Measurements from ENCODE around the gene HPCAL4. TPM values are rescaled to one million over a fixed set of nuclear protein-coding genes. Genes with fewer than 3 reads are reported as not detected.

Gene HPCAL4
- total RNA-seq, 5 donors from 2014 or later (not counting 1 experiment from before 2014, with no cell fraction given), result 10.3 to 38.5 (median 28.5) TPM

- no peak overlapping the region for H3K4me3 Mint-ChIP-seq
- H3K27me3 Mint-ChIP-seq, result peaks cover 0 to 7% of the 10 kb centered on the region in 2 donors
- Histone ChIP-seq H3K9me3 (no peaks in the 10 kb centered on the region), H3K4me1 (ENCODE audit: control insufficient read depth in 1 of 2, extremely low read depth in 1 of 2, insufficient read depth in 2 of 2, low read length in 2 of 2) (peaks cover 0 to 6% of the 10 kb centered on the region in 2 experiments), H3K36me3 (ENCODE audit: control insufficient read depth in 2 of 2, extremely low read depth in 1 of 2, insufficient read depth in 1 of 2, low read length in 1 of 2) (no peaks in the 10 kb centered on the region), H3K4me3 (ENCODE audit: control insufficient read depth in 1 of 2, extremely low read depth in 1 of 2, low read length in 1 of 2) (no peak overlapping the region), H3K27me3 (replicated peaks in 1 of 2; ENCODE audit: control insufficient read depth in 2 of 2, extremely low read depth in 1 of 2, insufficient read depth in 2 of 2, low read length in 1 of 2) (peaks cover 3 to 18% of the 10 kb centered on the region in 2 experiments), H3K27ac (ENCODE audit: low read length) (no peak overlapping the region)
- ATAC-seq (replicated peaks in 1 of 4) (no peak), DNase-seq (no peak)
- no peak overlapping the region for H3K27ac Mint-ChIP-seq
- no peaks in the 10 kb centered on the region for H3K9me3 Mint-ChIP-seq
- no peaks in the 10 kb centered on the region for H3K36me3 Mint-ChIP-seq
- ChIA-PET CTCF (no interaction called here), POLR2A (no interaction called here)
- WGBS (ENCODE audit: insufficient coverage), result no CpG with 5 or more reads among the region's 1 CpG
- H3K4me1 Mint-ChIP-seq, result peaks cover 2 to 6% (median 6%) of the 10 kb centered on the region in 3 donors
Measured at GRCh38 chr1:39650431-39650830, 40.8 kb downstream of the HPCAL4 start.

GRCh38 chr1:39649636-39650185, 41.5 kb downstream of the HPCAL4 start:
- peaks cover 0 to 18% of the 10 kb centered on the region in 2 experiments for H3K27me3 ChIP-seq (replicated peaks in 1 of 2; ENCODE audit: control insufficient read depth in 2 of 2, extremely low read depth in 1 of 2, insufficient read depth in 2 of 2, low read length in 1 of 2)
- Mint-ChIP-seq H3K4me1 (peaks cover 2 to 6% (median 6%) of the 10 kb centered on the region in 3 donors), H3K4me3 (no peak overlapping the region), H3K9me3 (no peaks in the 10 kb centered on the region), H3K27ac (no peak overlapping the region), H3K36me3 (no peaks in the 10 kb centered on the region), H3K27me3 (peaks cover 0 to 7% of the 10 kb centered on the region in 2 donors)
- H3K4me1 ChIP-seq (ENCODE audit: control insufficient read depth in 1 of 2, extremely low read depth in 1 of 2, insufficient read depth in 2 of 2, low read length in 2 of 2), result peaks cover 0 to 6% of the 10 kb centered on the region in 2 experiments
- no CpG with 5 or more reads among the region's 2 CpGs for WGBS (ENCODE audit: insufficient coverage)
- no peaks in the 10 kb centered on the region for H3K36me3 ChIP-seq (ENCODE audit: control insufficient read depth in 2 of 2, extremely low read depth in 1 of 2, insufficient read depth in 1 of 2, low read length in 1 of 2)
- ATAC-seq (replicated peaks in 1 of 4), result no peak
- ChIA-PET POLR2A (no interaction called here), CTCF (interaction anchor here in 1 of 2 donors (0.6 to 1.0 kb wide), 2 partner anchors 9 to 399 kb away, joined by 3 read pairs; no protein-coding TSS in a partner anchor)
- no peak overlapping the region for H3K4me3 ChIP-seq (ENCODE audit: control insufficient read depth in 1 of 2, extremely low read depth in 1 of 2, low read length in 1 of 2)
- no peaks in the 10 kb centered on the region for H3K9me3 ChIP-seq
- no peak overlapping the region for H3K27ac ChIP-seq (ENCODE audit: low read length)
- DNase-seq, result no peak

DNA sequence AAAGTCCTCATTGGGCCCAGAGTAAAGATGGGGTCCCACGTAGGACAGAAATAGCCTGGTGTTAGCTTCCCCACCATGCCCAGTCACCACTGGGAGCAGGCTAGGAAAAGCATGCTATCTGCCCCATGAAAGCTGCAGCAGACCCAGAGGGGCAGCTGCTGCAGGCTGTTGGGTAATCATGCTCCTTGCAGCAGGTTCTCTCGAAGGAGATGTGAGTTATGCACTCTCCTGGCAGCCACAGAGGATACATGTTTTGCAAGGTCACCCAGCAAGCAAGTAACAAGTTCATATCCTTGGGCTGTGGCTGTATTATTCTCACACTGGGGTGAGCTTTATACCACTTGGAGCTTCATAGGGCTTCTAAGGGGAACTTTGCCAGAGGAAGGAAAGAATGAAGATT, 42.7 kb downstream of the HPCAL4 start:
- ChIA-PET POLR2A (no interaction called here), CTCF (interaction anchor here in 1 of 2 donors (0.7 to 1.3 kb wide), 3 partner anchors 11 to 333 kb away, joined by 3 to 4 read pairs (median 3); no protein-coding TSS in a partner anchor)
- H3K4me3 Mint-ChIP-seq, result no peak overlapping the region
- Histone ChIP-seq H3K27ac (ENCODE audit: low read length) (no peak overlapping the region), H3K4me1 (ENCODE audit: control insufficient read depth in 1 of 2, extremely low read depth in 1 of 2, insufficient read depth in 2 of 2, low read length in 2 of 2) (peaks cover 0 to 2% of the 10 kb centered on the region in 2 experiments), H3K4me3 (ENCODE audit: control insufficient read depth in 1 of 2, extremely low read depth in 1 of 2, low read length in 1 of 2) (no peak overlapping the region), H3K36me3 (ENCODE audit: control insufficient read depth in 2 of 2, extremely low read depth in 1 of 2, insufficient read depth in 1 of 2, low read length in 1 of 2) (no peaks in the 10 kb centered on the region), H3K9me3 (no peaks in the 10 kb centered on the region), H3K27me3 (replicated peaks in 1 of 2; ENCODE audit: control insufficient read depth in 2 of 2, extremely low read depth in 1 of 2, insufficient read depth in 2 of 2, low read length in 1 of 2) (peaks cover 0 to 11% of the 10 kb centered on the region in 2 experiments)
- H3K27ac Mint-ChIP-seq, result no peak overlapping the region
- no peak for ATAC-seq (replicated peaks in 1 of 4)
- H3K36me3 Mint-ChIP-seq, result no peaks in the 10 kb centered on the region
- H3K9me3 Mint-ChIP-seq, result no peaks in the 10 kb centered on the region
- peaks cover 2 to 3% (median 3%) of the 10 kb centered on the region in 3 donors for H3K4me1 Mint-ChIP-seq
- WGBS (ENCODE audit: insufficient coverage), result 11% methylated on average over 1 of the region's 2 CpGs
- H3K27me3 Mint-ChIP-seq, result no peaks in the 10 kb centered on the region
- no peak for DNase-seq

- Histone ChIP-seq H3K4me1 (ENCODE audit: control insufficient read depth in 1 of 2, extremely low read depth in 1 of 2, insufficient read depth in 2 of 2, low read length in 2 of 2) (no peaks in the 10 kb centered on the region), H3K4me3 (ENCODE audit: control insufficient read depth in 1 of 2, extremely low read depth in 1 of 2, low read length in 1 of 2) (no peak overlapping the region), H3K27me3 (replicated peaks in 1 of 2; ENCODE audit: control insufficient read depth in 2 of 2, extremely low read depth in 1 of 2, insufficient read depth in 2 of 2, low read length in 1 of 2) (peaks cover 2 to 9% of the 10 kb centered on the region in 2 experiments), H3K27ac (ENCODE audit: low read length) (no peak overlapping the region), H3K9me3 (no peaks in the 10 kb centered on the region), H3K36me3 (ENCODE audit: control insufficient read depth in 2 of 2, extremely low read depth in 1 of 2, insufficient read depth in 1 of 2, low read length in 1 of 2) (no peaks in the 10 kb centered on the region)
- ATAC-seq (replicated peaks in 1 of 4) (no peak), DNase-seq (no peak)
- Mint-ChIP-seq H3K27ac (no peak overlapping the region), H3K9me3 (no peaks in the 10 kb centered on the region), H3K36me3 (no peaks in the 10 kb centered on the region), H3K27me3 (no peaks in the 10 kb centered on the region), H3K4me1 (no peaks in the 10 kb centered on the region), H3K4me3 (no peak overlapping the region)
- 45% methylated on average over 2 of the region's 3 CpGs for WGBS (ENCODE audit: insufficient coverage)
- CTCF ChIA-PET, result interaction anchor here (1.0 to 1.3 kb wide), 3 partner anchors 9 to 12 kb away, joined by 3 to 4 read pairs (median 3); no protein-coding TSS in a partner anchor
- POLR2A ChIA-PET, result no interaction called here
Measured at GRCh38 chr1:39647247-39647646, 44.0 kb downstream of the HPCAL4 start.

DNA sequence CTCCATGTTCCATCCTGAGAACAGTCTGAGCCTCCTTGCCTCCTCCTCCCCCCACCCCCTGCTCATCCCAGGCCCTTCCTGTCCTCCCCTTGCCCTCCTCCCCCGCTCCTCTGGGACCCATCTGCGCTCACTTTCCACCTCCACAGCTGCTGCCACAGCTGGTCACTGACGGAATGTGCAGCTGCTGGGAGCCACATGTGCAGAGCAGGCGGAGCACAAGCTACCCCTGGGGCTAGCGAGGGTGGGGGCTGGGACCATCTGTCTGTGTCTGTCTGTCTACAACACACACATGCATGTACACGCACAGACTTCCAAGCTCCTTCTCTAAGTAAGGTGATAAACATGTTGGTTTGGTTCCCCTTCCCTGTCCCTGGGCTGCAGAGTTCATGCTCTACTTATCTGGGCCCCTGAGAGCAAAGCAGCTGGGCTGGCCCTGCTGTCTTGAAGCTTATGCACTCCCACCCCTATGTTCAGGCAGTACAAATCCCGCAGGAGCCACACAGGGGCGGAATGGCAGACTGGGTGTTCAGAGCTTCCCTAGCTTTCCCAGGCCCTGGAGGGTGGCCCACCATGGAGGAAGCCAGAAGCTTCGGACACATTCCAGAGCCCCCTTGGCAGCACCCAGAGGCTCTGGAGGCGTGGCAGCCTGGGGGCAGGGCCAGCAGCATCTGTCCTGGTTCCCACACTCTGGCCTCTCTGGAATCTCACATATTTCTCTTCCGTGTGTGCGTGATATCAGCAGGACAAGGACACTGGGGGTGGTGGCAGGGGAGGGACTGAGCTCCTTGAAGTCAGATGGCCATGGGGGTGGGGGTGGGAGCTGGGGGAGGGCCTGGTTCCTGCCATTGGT, 44.8 kb downstream of the HPCAL4 start:
- ATAC-seq (replicated peaks in 1 of 4) (no peak), DNase-seq (no peak)
- 78% methylated on average over 7 of the region's 12 CpGs for WGBS (ENCODE audit: insufficient coverage)
- H3K4me1 Mint-ChIP-seq, result no peaks in the 10 kb centered on the region
- Histone ChIP-seq H3K27ac (ENCODE audit: low read length) (no peak overlapping the region), H3K4me1 (ENCODE audit: control insufficient read depth in 1 of 2, extremely low read depth in 1 of 2, insufficient read depth in 2 of 2, low read length in 2 of 2) (no peaks in the 10 kb centered on the region), H3K4me3 (ENCODE audit: control insufficient read depth in 1 of 2, extremely low read depth in 1 of 2, low read length in 1 of 2) (no peak overlapping the region), H3K36me3 (ENCODE audit: control insufficient read depth in 2 of 2, extremely low read depth in 1 of 2, insufficient read depth in 1 of 2, low read length in 1 of 2) (no peaks in the 10 kb centered on the region), H3K27me3 (replicated peaks in 1 of 2; ENCODE audit: control insufficient read depth in 2 of 2, extremely low read depth in 1 of 2, insufficient read depth in 2 of 2, low read length in 1 of 2) (peaks cover 2 to 9% of the 10 kb centered on the region in 2 experiments), H3K9me3 (no peaks in the 10 kb centered on the region)
- POLR2A ChIA-PET, result interaction anchor here in 1 of 2 donors (0.5 kb wide), 1 partner anchor 275 kb away, joined by 4 read pairs; no protein-coding TSS in a partner anchor
- H3K27me3 Mint-ChIP-seq, result no peaks in the 10 kb centered on the region
- no peaks in the 10 kb centered on the region for H3K36me3 Mint-ChIP-seq
- no peak overlapping the region for H3K4me3 Mint-ChIP-seq
- no peaks in the 10 kb centered on the region for H3K9me3 Mint-ChIP-seq
- no peak overlapping the region for H3K27ac Mint-ChIP-seq
- CTCF ChIA-PET, result interaction anchor here in 1 of 2 donors (1.0 kb wide), 1 partner anchor 11 kb away, joined by 3 read pairs; no protein-coding TSS in a partner anchor

DNA sequence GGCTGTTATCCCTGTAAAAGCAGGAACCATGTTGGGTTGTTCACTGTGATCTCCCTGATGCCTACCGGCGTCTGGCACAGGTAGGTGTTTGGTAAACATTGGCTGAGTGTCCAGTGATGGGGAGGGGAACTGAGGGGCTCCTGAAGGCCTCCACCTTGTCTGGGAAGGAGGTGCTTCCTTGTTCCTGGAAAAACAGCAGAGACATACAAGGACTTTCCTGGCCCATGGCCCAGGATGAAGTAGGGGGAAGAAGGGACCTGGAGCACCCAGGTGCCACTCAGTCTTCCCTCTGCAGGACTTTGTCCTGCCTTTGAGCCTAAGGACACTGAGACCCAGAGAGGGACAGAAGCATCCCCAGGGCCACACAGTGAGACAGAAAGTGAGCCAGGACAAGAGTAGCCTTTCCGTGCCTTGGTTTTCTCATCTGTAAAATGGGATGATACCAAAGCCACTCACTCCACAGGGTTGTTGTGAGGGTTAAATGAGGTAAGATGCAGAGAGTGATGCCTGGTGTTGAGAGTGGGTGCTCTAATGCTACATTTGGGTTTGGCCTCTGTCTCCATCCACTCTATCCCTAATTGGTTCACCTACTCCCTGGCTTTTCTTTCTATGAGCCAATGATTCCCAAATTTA, 45.7 kb downstream of the HPCAL4 start:
- Histone ChIP-seq H3K4me1 (ENCODE audit: control insufficient read depth in 1 of 2, extremely low read depth in 1 of 2, insufficient read depth in 2 of 2, low read length in 2 of 2) (no peaks in the 10 kb centered on the region), H3K27ac (ENCODE audit: low read length) (no peak overlapping the region), H3K36me3 (ENCODE audit: control insufficient read depth in 2 of 2, extremely low read depth in 1 of 2, insufficient read depth in 1 of 2, low read length in 1 of 2) (no peaks in the 10 kb centered on the region), H3K9me3 (no peaks in the 10 kb centered on the region), H3K27me3 (replicated peaks in 1 of 2; ENCODE audit: control insufficient read depth in 2 of 2, extremely low read depth in 1 of 2, insufficient read depth in 2 of 2, low read length in 1 of 2) (peaks cover 2 to 11% of the 10 kb centered on the region in 2 experiments), H3K4me3 (ENCODE audit: control insufficient read depth in 1 of 2, extremely low read depth in 1 of 2, low read length in 1 of 2) (no peak overlapping the region)
- ChIA-PET CTCF (no interaction called here), POLR2A (interaction anchor here in 1 of 2 donors (0.5 kb wide), 1 partner anchor 274 kb away, joined by 4 read pairs; no protein-coding TSS in a partner anchor)
- no peaks in the 10 kb centered on the region for H3K36me3 Mint-ChIP-seq
- no peaks in the 10 kb centered on the region for H3K27me3 Mint-ChIP-seq
- no peaks in the 10 kb centered on the region for H3K4me1 Mint-ChIP-seq
- ATAC-seq (replicated peaks in 1 of 4) (no peak), DNase-seq (no peak)
- WGBS (ENCODE audit: insufficient coverage), result 100% methylated on average over 2 of the region's 3 CpGs
- no peaks in the 10 kb centered on the region for H3K9me3 Mint-ChIP-seq
- H3K27ac Mint-ChIP-seq, result no peak overlapping the region
- H3K4me3 Mint-ChIP-seq, result no peak overlapping the region
